NCI-H345 treated with DMSO at 0.1 percent for 48 hours (cell line): ENCODE data around the gene ANXA9.
A peak's percentile ranks its signal among the peaks of the same experiment; 100 is the strongest.

ENCODE experiments used
- DNase-seq: peaks from one replicate; lab custom pipeline; 2025; ENCODE audit not compliant: unreplicated experiment; lab: John Stamatoyannopoulos, UW

Gene ANXA9, protein sequence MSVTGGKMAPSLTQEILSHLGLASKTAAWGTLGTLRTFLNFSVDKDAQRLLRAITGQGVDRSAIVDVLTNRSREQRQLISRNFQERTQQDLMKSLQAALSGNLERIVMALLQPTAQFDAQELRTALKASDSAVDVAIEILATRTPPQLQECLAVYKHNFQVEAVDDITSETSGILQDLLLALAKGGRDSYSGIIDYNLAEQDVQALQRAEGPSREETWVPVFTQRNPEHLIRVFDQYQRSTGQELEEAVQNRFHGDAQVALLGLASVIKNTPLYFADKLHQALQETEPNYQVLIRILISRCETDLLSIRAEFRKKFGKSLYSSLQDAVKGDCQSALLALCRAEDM

DNA sequence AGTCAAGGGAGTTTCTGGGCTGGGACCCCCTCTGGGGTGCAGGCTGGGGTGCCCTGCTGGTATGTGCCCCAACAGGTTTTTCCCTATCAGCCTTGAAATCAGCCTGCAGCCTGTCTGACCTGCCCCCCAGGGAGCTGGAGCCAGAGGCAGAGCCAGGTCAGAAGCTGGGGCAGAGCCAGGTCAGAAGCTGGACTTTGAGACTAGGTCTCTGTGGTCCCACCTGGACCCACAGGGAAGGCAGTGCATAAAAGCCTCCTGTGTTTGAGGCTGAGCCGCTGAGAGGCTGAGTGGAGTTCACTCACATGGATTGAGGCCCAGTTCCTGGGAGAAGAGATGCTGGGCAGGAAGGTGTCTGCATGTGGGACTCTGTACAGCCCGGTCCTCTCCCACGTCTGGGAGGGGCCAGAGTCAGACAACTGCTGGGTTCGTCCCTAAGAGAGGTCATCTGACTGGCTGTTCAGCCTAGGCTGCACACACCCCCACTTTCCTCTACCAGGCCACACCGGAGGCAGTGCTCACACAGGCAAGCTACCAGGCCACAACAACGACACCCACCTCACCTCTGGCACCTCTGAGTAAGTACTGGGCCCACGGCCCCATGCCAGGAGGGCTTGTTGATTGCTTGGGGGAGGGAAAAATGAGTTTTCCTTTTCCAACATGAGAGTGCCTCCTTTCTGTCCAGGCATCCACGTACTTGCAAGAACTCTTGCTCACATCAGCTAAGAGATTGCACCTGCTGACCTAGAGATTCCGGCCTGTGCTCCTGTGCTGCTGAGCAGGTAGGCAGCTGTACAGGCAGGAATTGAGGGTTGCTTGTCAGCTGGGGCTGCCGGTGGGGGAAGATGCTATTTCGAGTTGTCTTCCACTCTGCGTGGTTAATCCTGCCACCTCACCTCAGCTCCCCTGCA is at the start of gene ANXA9:
Gene ANXA9 (plus strand): TSS at position 488 of the 908 bp plus-strand sequence. CDS start 814 bp downstream, outside the sequence.
- DNase-seq, result no peak

DNA sequence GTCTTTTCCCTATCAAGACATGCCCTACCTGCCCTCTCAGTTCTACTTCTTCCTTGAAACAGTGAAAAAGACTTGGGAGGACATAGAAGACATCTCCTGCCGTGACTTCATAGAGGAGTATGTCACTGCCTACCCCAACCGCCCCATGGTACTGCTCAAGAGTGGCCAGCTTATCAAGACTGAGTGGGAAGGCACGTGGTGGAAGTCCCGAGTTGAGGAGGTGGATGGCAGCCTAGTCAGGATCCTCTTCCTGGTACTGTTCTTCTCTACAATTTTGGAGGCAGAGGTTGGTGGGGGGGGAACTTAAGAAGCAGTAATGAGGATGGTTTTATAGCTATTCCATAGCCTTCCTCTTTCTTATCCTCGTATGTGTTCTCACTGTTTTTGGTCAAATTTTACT is 37.2 kb upstream of the ANXA9 start:
- no peak for DNase-seq

DNA sequence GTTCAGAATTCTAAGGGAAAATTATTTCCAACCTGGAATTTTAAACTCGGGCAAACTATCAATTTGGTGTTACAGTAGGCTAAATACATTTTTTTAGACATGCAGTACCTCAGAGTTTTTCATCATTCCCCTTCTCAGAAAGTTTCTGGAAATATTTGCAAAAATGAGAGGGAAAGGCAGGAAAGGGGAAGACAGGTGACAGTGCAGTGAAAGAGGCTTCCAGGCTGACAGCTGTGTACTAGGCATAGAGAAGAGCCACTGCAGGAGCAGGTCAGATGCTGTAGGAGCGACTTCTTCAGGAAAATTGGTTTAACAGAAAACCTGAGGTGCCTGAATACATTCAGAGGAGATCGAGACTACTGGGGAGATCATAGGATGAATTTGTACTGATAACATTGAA is 27.4 kb upstream of the ANXA9 start:
- no peak for DNase-seq

DNA sequence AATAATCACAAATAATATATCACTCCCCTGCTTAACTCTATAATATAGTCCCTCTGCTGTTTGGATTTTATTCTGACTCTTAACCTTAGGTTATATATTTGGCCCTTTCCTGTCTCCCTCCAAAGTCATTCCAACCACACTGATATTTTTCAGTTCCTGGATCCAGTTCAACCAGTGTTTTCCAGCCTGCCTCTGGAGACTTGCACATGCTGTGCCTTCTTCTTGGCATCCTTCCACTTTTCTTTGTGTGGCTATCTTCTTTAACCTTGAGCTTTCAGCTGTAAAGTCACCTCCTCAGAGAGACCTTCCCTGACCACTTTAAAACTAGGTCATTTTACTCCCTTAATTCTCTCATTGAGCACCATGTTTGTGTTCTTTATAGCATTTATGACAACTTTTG is 26.8 kb upstream of the ANXA9 start:
- no peak for DNase-seq

DNA sequence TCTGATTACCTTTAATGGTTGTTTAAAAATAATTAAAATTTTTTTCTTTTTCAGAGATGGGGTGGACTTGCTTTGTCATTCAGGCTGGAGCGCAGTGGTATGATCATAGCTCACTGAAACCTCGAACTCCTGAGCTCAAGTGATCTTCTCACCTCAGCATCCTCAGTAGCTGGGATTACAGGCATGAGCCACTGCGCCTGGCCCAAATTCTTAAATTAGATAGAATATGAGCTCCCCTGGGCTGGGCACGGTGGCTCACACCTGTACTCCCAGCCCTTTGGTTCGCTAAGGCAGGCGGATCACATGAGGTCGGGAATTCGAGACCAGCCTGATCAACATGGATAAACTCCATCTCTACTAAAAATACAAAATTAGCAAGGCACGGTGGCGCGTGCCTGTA is 24.4 kb upstream of the ANXA9 start:
- DNase-seq, result no peak

DNA sequence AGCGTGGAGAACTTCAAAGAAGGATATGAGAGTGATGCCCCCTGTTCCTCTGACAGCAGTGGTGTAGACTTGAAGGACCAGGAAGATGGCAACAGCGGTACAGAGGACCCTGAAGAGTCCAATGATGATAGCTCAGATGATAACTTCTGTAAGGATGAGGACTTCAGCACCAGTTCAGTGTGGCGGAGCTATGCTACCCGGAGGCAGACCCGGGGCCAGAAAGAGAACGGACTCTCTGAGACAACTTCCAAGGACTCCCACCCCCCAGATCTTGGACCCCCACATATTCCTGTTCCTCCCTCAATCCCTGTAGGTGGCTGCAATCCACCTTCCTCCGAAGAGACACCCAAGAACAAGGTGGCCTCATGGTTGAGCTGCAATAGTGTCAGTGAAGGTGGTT is 21.4 kb upstream of the ANXA9 start:
- DNase-seq, result no peak

DNA sequence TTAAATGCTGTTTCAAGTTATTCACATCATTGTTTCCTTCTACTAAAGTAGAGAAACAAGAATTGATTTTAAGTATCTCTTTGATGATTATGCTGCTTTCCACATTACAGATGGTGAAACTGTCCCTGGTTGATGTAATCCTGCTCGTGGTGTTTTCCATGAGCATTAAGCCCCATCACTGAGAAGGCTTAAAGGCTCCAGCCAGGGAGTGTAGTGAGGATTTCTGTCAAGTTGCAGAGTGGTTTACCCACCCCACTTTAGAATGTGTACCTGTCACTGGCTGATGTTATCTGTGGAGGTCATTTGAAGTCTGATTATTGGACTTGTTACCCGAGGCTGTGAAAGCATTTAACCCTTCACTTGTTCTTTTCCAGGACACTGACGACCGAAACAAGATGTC is 20.3 kb upstream of the ANXA9 start:
- DNase-seq, result no peak

DNA sequence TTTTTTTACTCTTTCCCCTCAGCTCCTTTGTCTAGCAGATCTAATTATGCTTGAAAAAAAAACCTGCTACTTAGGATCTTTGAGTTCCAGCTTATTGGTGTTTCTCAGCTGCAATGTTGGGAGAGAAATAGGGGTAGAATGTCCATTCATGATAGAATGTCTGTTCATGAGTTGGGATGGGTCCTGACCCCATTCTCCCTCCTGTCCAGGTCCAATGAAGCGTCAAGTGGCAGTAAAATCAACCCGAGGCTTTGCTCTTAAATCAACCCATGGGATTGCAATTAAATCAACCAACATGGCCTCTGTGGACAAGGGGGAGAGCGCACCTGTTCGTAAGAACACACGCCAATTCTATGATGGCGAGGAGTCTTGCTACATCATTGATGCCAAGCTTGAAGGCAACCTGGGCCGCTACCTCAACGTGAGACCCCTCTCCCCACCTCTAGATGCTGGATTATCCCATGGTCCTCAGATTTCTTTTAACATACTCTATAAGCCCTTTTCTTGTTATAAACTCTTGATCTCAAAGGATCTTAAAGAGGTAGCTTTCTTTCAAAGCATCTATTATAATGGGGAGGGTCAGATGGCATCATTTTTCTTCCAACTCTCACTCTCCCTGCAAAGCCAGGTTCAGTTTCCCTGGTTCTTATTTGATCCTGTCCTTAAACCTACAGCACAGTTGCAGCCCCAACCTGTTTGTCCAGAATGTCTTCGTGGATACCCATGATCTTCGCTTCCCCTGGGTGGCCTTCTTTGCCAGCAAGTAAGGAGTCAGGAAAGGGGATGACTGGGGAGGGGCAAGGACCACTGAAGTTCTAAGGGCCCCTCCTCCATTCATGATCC is 18.6 kb upstream of the ANXA9 start:
- DNase-seq, result no peak

DNA sequence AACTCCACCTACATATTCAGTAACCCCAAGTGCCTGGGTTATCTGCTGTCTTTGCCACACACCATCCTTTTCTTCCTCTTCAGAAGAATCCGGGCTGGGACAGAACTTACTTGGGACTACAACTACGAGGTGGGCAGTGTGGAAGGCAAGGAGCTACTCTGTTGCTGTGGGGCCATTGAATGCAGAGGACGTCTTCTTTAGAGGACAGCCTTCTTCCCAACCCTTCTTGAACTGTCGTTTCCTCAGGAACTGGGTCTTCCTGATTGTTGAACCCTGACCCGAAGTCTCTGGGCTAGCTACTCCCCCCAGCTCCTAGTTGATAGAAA is 18.0 kb upstream of the ANXA9 start:
- no peak for DNase-seq

DNA sequence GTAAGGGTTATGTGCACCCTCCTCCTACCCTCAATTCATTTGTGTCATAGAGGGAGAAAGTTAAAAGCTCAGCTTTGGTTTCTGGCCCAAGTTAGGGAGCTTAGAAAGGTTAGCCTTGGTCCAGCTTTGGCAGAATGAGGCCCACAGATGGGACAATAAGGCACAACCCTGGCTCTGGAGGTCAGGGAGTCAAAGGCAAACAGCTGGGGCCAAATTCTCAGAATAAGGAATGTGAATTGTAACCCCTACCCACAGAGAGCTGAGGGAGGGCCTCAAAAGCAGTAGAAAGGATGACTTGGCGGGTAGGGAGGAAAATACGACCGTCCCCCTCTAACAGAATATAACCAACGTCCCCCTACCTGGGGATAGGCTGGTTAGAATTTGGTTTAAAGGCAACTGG is 16.5 kb upstream of the ANXA9 start:
- DNase-seq, result no peak

DNA sequence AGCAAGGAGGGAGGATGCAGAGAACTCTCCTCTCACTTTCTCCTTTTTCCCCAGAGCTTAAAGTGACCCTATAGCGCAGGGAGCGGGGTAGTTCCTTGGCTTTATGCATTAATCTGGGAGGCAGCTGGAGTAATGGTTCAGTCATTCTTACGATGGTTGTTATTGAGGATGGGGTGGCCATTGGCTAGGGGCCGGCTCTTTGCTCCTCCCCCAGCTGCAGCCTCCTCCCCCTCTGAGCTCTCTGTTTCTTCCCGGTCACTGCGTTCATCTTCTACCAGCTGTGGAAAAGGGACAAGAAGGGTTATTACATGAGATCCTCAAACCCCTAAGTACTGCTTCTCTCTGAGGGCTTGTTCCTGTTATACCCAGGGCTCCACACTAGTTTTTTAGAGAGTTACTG is 16.1 kb upstream of the ANXA9 start:
- DNase-seq, result no peak

DNA sequence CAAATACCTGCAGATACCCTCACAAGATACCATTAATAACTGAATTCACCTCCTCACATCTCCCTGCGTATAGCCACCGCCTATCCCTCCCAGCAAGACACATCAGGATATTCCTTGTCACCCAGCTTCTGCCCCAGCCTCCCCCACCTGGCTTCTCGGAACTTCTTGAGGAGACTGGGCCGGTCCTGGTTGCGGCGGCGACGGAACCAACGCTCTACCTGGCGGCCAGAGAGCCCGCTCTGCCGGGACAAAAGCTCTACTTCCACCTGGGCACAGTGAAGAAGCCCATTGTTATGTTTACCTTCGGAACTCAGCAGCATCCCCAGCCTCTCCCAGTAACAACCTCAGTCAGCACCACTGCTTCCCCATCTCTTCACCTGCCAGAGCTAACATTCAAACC is 14.2 kb upstream of the ANXA9 start:
- DNase-seq, result no peak

DNA sequence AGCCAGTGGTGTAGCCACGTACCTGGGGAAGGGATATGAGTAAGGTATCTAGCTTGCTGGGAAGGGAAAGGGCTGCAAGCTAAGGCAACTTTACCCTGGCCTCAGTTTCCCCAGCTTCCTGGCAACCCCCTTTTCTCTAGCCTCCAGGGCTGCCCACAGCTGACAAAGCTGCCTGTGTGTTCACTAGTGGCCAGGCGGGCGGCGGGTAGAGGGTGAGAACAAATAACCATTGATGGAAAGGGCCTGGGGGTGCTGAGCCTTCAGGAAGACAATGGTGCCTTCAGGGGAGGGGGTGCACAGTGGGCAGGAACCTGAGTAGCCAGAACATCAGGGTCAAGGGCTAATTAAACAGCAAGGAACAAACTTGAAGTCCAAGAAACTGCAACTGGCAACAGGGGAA is 13.6 kb upstream of the ANXA9 start:
- no peak for DNase-seq

DNA sequence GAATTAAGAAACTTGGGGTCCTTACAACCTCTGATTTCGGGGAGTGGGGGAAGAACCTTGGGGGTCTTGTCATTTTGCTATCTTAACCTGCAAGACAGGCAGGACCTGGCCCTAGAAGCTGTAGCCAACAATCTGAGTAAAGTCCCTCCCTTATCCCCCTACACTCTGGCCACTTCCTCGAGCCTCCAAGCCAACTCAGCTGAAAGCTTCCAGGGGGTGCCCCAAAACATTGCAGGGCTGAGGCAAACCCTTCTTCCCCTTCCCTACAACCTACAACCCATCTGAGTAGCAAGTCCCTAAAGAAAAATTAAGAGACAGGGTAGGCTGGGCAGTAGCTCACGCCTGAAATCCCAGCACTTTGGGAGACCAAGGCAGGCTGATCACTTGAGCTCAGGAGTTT is 12.5 kb upstream of the ANXA9 start:
- DNase-seq, result no peak

DNA sequence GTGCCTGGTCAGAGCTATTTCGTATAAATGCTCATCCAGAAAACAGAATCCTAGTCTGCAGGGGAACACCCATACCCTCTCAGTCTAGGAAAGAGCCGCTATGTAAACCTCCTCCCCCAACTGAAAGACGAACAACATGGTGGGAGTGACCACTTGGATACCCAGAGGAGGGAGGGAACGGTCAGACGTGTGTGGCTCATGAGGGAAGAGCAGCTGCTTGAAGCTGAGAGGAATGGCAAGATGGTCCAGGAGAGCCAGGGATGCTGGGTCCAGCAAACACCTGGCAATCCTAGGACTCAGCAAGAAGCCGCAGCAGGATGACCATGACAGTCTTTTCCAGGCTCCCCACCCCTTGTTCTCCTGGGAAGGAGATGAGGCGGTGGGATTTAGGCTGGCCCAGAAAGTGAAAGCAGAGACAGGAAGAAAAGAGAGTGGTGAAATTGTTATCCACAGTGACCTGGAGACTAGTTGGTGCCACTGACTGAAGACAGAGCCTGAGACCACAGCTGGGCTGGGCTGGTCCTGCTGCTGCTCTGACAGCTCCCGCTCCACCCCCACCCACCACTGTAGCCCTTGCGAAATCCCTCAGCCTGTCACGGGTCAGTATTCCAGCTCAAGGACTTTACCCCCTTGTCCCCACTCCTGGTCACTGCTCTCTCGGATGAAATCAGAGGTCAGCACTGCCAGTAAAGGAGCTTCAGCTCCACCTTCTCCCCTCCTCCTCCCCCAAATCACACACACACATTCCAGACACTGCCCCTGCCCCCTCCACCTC is 11.1 kb upstream of the ANXA9 start:
- no peak for DNase-seq

DNA sequence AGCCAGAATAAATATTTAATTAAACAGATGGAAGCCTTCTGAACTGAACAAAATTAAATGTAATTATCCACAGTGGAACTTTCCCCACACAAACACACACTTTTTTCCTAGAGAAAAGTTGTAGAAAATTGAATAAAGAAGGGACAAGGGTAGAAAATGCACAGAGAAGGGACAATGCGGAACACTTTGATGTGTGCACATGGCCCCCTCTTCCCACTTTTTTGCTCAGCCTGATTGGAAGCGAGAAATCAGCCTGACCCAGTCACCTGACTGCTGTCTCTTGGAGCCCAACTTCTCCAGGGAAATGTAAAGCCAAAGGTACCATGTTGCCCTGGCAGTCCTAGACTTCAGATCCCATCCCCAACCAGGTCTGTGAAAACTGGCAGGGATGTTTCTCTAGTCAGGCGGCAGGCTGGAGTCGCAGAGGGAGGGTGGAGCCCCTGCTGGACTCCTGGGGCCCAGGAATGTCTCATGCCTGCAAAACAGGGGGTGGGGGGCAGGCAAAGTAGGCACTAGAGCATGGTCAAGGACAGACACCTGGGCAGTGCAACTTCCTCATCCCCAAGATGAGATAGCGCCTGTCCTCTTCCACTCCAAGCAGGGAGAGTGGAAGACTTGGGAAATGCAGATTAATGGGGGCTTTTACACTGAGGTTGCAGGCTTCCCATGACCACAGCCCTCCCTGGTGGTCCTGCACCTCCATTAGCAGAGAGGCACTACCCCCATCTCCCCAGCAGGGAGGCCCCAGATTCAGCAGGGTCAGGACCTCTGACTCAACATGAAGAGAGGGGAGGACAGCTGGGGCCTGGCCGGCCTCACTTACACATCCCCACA is 10.3 kb upstream of the ANXA9 start:
- no peak for DNase-seq

DNA sequence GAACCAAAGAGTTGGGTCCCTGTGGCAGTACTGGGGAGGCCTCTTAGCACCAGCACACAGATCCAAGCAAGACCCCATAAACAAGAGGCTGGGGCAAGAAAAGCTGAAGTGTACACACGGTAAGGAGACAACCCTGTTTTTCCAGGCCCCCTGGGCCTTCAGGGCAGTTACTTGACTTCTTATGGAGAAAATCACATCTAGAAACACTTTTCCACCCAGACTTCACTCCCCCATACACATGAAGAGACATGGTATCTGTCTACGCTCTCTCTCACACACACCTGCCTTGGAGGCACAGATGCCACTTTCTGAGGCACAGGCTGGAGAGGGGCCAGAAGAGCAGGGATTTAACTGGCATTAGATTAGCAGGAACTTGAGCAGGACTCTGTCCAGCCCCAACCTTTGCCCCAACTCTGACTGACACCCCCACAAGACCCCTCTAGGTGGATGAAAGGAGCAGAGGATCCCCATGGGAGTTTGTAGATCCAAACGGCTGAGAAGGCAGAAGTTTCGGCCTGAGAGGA is 9.6 kb upstream of the ANXA9 start:
- no peak for DNase-seq

DNA sequence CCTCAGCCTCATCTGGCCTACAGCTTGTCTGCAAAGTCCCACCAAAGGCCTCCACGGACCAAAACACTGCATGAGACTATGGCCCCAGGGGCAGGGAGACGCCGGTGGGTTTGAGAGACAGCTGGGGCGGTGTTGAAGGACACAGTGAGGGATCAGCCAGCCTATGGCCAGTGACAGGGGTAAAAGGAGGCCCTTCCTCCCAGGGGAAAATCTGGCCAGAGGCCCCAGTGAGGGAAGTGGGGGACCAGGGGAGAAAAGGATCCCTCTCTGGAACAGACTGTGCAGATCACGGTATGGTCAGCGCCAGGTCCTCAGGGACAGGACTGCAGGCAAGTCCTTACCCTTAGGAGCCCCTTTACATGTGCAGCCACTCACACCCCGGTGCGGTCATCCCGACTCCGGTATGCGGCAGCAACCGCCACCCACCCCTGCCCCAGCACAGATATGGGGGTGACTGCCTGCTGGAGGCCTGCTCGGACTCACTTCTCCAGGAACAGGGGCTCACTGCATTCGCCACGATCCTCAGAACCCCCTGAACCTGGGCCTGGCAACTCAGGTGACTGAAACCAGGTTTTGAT is 8.7 kb upstream of the ANXA9 start:
- no peak for DNase-seq

DNA sequence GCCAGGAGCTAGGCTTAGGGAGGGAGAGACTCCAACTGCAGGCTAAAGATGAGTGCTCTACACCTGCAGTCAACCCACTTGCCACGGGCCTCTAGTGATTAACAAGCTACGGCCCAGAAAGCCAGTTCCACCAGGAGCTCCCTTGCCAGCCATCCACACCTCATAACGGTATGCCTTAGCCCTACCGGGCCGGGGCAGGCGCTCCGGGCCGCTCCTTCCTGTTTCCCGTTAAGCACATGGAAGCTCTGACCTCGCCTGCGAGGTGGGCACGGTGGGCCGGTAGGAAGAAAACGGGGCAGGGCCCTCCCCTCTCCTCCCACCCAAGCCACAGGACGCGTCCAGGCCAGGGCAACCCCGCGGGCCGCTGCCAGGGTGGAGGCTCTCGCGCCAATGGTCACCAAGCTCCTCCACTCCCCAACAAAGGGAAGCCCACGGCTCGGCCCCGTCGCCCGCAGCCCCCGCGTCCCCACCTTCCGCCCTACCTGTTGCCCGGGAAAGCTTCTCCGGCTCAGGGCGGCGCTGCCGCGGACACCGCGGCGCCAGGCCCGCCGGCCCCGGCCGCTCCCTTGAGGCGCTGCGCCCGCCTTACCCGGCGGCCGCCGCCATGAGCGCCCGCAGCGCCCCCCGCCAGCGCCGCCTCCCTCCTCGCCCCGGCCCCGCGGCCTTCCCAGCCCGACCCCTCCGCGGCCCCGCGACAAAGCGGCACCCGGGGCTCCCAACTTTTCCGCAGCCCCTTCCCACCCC is 8.1 kb upstream of the ANXA9 start:
- DNase-seq, result peak; percentile 50
